Adipocyte (in vitro differentiated cells): ENCODE data around the gene ALOX5.

ENCODE experiments used
- DNase-seq: peaks from one replicate; pipeline ENCODE4 v3.0.0-alpha.2; 2015; ENCODE audit warnings: low read depth
- H3K27me3 ChIP-seq: replicated peaks from 2 replicates; pipeline ENCODE4 v1.7.0; 2013; ENCODE audit warnings: mild to moderate bottlenecking, low read length, moderate library complexity; ENCODE audit not compliant: control insufficient read depth, insufficient read depth
- H3K36me3 ChIP-seq: 2 replicates; pipeline ENCODE4 v1.7.0; 2013; ENCODE audit warnings: low read length, mild to moderate bottlenecking, moderate library complexity; ENCODE audit not compliant: control insufficient read depth, insufficient read depth, severe bottlenecking
- H3K4me1 ChIP-seq: 2 replicates; pipeline ENCODE4 v1.7.0; 2013; ENCODE audit warnings: mild to moderate bottlenecking, low read length, moderate library complexity; ENCODE audit not compliant: control insufficient read depth, insufficient read depth
- H3K4me3 ChIP-seq: 2 replicates; pipeline ENCODE4 v1.7.0; 2013; ENCODE audit warnings: mild to moderate bottlenecking, low read length, moderate library complexity
- H3K9ac ChIP-seq: 2 replicates; pipeline ENCODE4 v1.7.0; 2013; ENCODE audit warnings: mild to moderate bottlenecking, low read length, moderate library complexity
- H3K9me3 ChIP-seq: 2 replicates; pipeline ENCODE4 v1.7.0; 2013; ENCODE audit warnings: mild to moderate bottlenecking, low read length, moderate library complexity; ENCODE audit not compliant: control insufficient read depth

The ALOX5 gene

GRCh38 chr10:45428611-45429510 lies 54.8 kb downstream of the ALOX5 start:
- peaks cover 52% of the 10 kb centered on the region for H3K27me3 ChIP-seq
- no peaks in the 10 kb centered on the region for H3K9me3 ChIP-seq
- no peaks in the 10 kb centered on the region for H3K4me1 ChIP-seq
- no peaks in the 10 kb centered on the region for H3K36me3 ChIP-seq
- H3K4me3 ChIP-seq, result no peak overlapping the region
- no peak overlapping the region for H3K9ac ChIP-seq
- DNase-seq, result no peak

- Histone ChIP-seq H3K4me3 (no peak overlapping the region), H3K36me3 (no peaks in the 10 kb centered on the region), H3K9me3 (no peaks in the 10 kb centered on the region), H3K9ac (no peak overlapping the region), H3K27me3 (peaks cover 51% of the 10 kb centered on the region), H3K4me1 (no peaks in the 10 kb centered on the region)
- no peak for DNase-seq
Observed at GRCh38 chr10:45429790-45430189, 55.8 kb downstream of the ALOX5 start.

- no peaks in the 10 kb centered on the region for H3K36me3 ChIP-seq
- peaks cover 29% of the 10 kb centered on the region for H3K27me3 ChIP-seq
- H3K9me3 ChIP-seq, result peaks cover 10% of the 10 kb centered on the region
- no peak overlapping the region for H3K9ac ChIP-seq
- H3K4me3 ChIP-seq, result no peak overlapping the region
- no peak for DNase-seq
- H3K4me1 ChIP-seq, result no peaks in the 10 kb centered on the region
Observed at GRCh38 chr10:45432113-45432512, 58.1 kb downstream of the ALOX5 start.

GRCh38 chr10:45432700-45433472 lies 58.9 kb downstream of the ALOX5 start:
- H3K9ac ChIP-seq, result no peak overlapping the region
- H3K9me3 ChIP-seq, result peaks cover 10% of the 10 kb centered on the region
- H3K4me3 ChIP-seq, result no peak overlapping the region
- no peaks in the 10 kb centered on the region for H3K4me1 ChIP-seq
- peaks cover 25% of the 10 kb centered on the region for H3K27me3 ChIP-seq
- H3K36me3 ChIP-seq, result no peaks in the 10 kb centered on the region
- no peak for DNase-seq

GRCh38 chr10:45433716-45434469 lies 59.9 kb downstream of the ALOX5 start:
- Histone ChIP-seq H3K9ac (no peak overlapping the region), H3K27me3 (peaks cover 16% of the 10 kb centered on the region), H3K4me1 (no peaks in the 10 kb centered on the region), H3K9me3 (peaks cover 10% of the 10 kb centered on the region), H3K36me3 (no peaks in the 10 kb centered on the region), H3K4me3 (no peak overlapping the region)
- DNase-seq, result no peak

- Histone ChIP-seq H3K27me3 (peaks cover 25% of the 10 kb centered on the region), H3K4me3 (no peak overlapping the region), H3K9ac (no peak overlapping the region), H3K4me1 (no peaks in the 10 kb centered on the region), H3K36me3 (no peaks in the 10 kb centered on the region), H3K9me3 (peaks cover 10% of the 10 kb centered on the region)
- no peak for DNase-seq
Observed at GRCh38 chr10:45437587-45438465, 63.8 kb downstream of the ALOX5 start.

GRCh38 chr10:45438466-45439090 lies 64.6 kb downstream of the ALOX5 start:
- Histone ChIP-seq H3K4me1 (no peaks in the 10 kb centered on the region), H3K36me3 (no peaks in the 10 kb centered on the region), H3K4me3 (no peak overlapping the region), H3K9me3 (peaks cover 10% of the 10 kb centered on the region), H3K9ac (no peak overlapping the region), H3K27me3 (peaks cover 25% of the 10 kb centered on the region)
- DNase-seq, result no peak

- no peaks in the 10 kb centered on the region for H3K36me3 ChIP-seq
- H3K9ac ChIP-seq, result no peak overlapping the region
- no peak for DNase-seq
- H3K9me3 ChIP-seq, result peaks cover 10% of the 10 kb centered on the region
- H3K4me3 ChIP-seq, result no peak overlapping the region
- peaks cover 24% of the 10 kb centered on the region for H3K27me3 ChIP-seq
- no peaks in the 10 kb centered on the region for H3K4me1 ChIP-seq
Observed at GRCh38 chr10:45439365-45439764, 65.3 kb downstream of the ALOX5 start.

GRCh38 chr10:45439873-45440272 lies 65.9 kb downstream of the ALOX5 start:
- DNase-seq, result no peak

GRCh38 chr10:45440511-45441062 lies 66.6 kb downstream of the ALOX5 start:
- no peak overlapping the region for H3K9ac ChIP-seq
- H3K27me3 ChIP-seq, result peaks cover 22% of the 10 kb centered on the region
- peaks cover 8% of the 10 kb centered on the region for H3K9me3 ChIP-seq
- no peaks in the 10 kb centered on the region for H3K4me1 ChIP-seq
- H3K4me3 ChIP-seq, result no peak overlapping the region
- DNase-seq, result no peak
- H3K36me3 ChIP-seq, result no peaks in the 10 kb centered on the region

More at GRCh38 chr10:45439873-45440272, 65.9 kb downstream of the ALOX5 start:
- H3K4me3 ChIP-seq, result no peak overlapping the region
- H3K4me1 ChIP-seq, result no peaks in the 10 kb centered on the region
- H3K9ac ChIP-seq, result no peak overlapping the region
- peaks cover 22% of the 10 kb centered on the region for H3K27me3 ChIP-seq
- peaks cover 10% of the 10 kb centered on the region for H3K9me3 ChIP-seq
- H3K36me3 ChIP-seq, result no peaks in the 10 kb centered on the region
